Neuronal stem cell (in vitro differentiated cells): Measurements from ENCODE around the gene GRIK2.

Experiments
- DNase-seq: peaks from one replicate; pipeline ENCODE4 v3.0.0-alpha.2; 2013; ENCODE audit warnings: low spot score
- H2AFZ ChIP-seq: one replicate; pipeline ENCODE4 v1.6.1; 2013; ENCODE audit warnings: mild to moderate bottlenecking, low read length, inconsistent platforms
- H2AK5ac ChIP-seq: 2 replicates; pipeline ENCODE4 v1.6.1; 2013; ENCODE audit warnings: low read depth, mild to moderate bottlenecking, inconsistent platforms, low read length, moderate library complexity, mixed read lengths
- H2BK120ac ChIP-seq: 2 replicates; pipeline ENCODE4 v1.6.1; 2013; ENCODE audit warnings: low read depth, mild to moderate bottlenecking, inconsistent platforms, low read length, moderate library complexity, mixed read lengths
- H2BK12ac ChIP-seq: one replicate; pipeline ENCODE4 v1.6.1; 2013; ENCODE audit warnings: low read length, inconsistent platforms
- H2BK15ac ChIP-seq: 2 replicates; pipeline ENCODE4 v1.6.1; 2013; ENCODE audit warnings: mild to moderate bottlenecking, low read length, inconsistent platforms, mixed read lengths
- H2BK5ac ChIP-seq: one replicate; pipeline ENCODE4 v1.6.1; 2013; ENCODE audit warnings: inconsistent platforms, mild to moderate bottlenecking, low read length, moderate library complexity
- H3K14ac ChIP-seq: one replicate; pipeline ENCODE4 v1.6.1; 2013; ENCODE audit warnings: low read length, inconsistent platforms
- H3K18ac ChIP-seq: 2 replicates; pipeline ENCODE4 v1.6.1; 2013; ENCODE audit warnings: low read length, inconsistent platforms
- H3K23ac ChIP-seq: 2 replicates; pipeline ENCODE4 v1.6.1; 2013; ENCODE audit warnings: low read depth, mild to moderate bottlenecking, mixed read lengths, low read length, inconsistent platforms; ENCODE audit not compliant: poor library complexity
- H3K27ac ChIP-seq: replicated peaks from 3 replicates; pipeline ENCODE4 v1.5.1; 2013; ENCODE audit warnings: low read length, inconsistent platforms
- H3K27me3 ChIP-seq, 3 experiments: 2 replicates each; pipeline ENCODE4 v1.6.1; 2013; ENCODE audit warnings: low read length in 3 of 3, mild to moderate bottlenecking in 2 of 3, inconsistent platforms in 1 of 3, low read depth in 1 of 3, mixed read lengths in 1 of 3, moderate library complexity in 1 of 3; ENCODE audit not compliant: control insufficient read depth in 3 of 3, insufficient read depth in 3 of 3
- H3K36me3 ChIP-seq, 2 donors: replicated peaks in 1 of 2; 2 replicates each; pipeline ENCODE4 v1.6.1; 2013; ENCODE audit warnings: low read length in 2 of 2; ENCODE audit not compliant: control insufficient read depth in 2 of 2, insufficient read depth in 2 of 2
- H3K4ac ChIP-seq: 2 replicates; pipeline ENCODE4 v1.6.1; 2013; ENCODE audit warnings: inconsistent platforms, mild to moderate bottlenecking, low read length, moderate library complexity
- H3K4me1 ChIP-seq, 2 donors: 1 replicate in 1 of 2; 2 replicates in 1 of 2; pipeline ENCODE4 v1.6.1; 2013; ENCODE audit warnings: low read length in 2 of 2, low read depth in 1 of 2; ENCODE audit not compliant: control insufficient read depth in 2 of 2, insufficient read depth in 1 of 2
- H3K4me2 ChIP-seq: one replicate; pipeline ENCODE4 v1.6.1; 2013; ENCODE audit warnings: mild to moderate bottlenecking, low read length, inconsistent platforms; ENCODE audit not compliant: insufficient read depth, poor library complexity, severe bottlenecking
- H3K4me3 ChIP-seq, 2 donors: 2 replicates each; pipeline ENCODE4 v1.5.1; 2013; ENCODE audit warnings: low read length in 2 of 2, mild to moderate bottlenecking in 2 of 2, inconsistent platforms in 1 of 2, moderate library complexity in 1 of 2
- H3K79me1 ChIP-seq: one replicate; pipeline ENCODE4 v1.6.1; 2013; ENCODE audit warnings: low read depth, mild to moderate bottlenecking, inconsistent platforms, low read length, moderate library complexity
- H3K9ac ChIP-seq: one replicate; pipeline ENCODE4 v1.6.1; 2013; ENCODE audit warnings: mild to moderate bottlenecking, low read depth, low read length, inconsistent platforms; ENCODE audit not compliant: poor library complexity
- H3K9me3 ChIP-seq, 2 donors: replicated peaks in 1 of 2; 2 replicates each; pipeline versions ENCODE3 to v1.6.1; 2013; ENCODE audit warnings: low read length in 2 of 2, mild to moderate bottlenecking in 2 of 2, inconsistent platforms in 1 of 2, low read depth in 1 of 2, mixed read lengths in 1 of 2, moderate library complexity in 1 of 2; ENCODE audit not compliant: control insufficient read depth in 2 of 2, insufficient read depth in 1 of 2
- H4K8ac ChIP-seq: one replicate; pipeline ENCODE4 v1.6.1; 2013; ENCODE audit warnings: low read depth, mild to moderate bottlenecking, inconsistent platforms, low read length, moderate library complexity
- H4K91ac ChIP-seq: one replicate; pipeline ENCODE4 v1.6.1; 2013; ENCODE audit warnings: low read length, low read depth, mild to moderate bottlenecking, inconsistent platforms; ENCODE audit not compliant: poor library complexity
- WGBS, 2 donors: extraction: QIAGEN DNeasy Blood & Tissue Kit; methylation state at CpG; one replicate each; pipeline ENCODE4 v1.1.7; 2013; ENCODE audit warnings: missing lambda C conversion rate in 2 of 2, mixed read lengths in 1 of 2; ENCODE audit not compliant: insufficient read length in 2 of 2, insufficient replicate concordance in 1 of 2; ENCODE audit errors: extremely low coverage in 2 of 2; 5-methylcytosine and 5-hydroxymethylcytosine counted together

GRIK2 gene

DNA sequence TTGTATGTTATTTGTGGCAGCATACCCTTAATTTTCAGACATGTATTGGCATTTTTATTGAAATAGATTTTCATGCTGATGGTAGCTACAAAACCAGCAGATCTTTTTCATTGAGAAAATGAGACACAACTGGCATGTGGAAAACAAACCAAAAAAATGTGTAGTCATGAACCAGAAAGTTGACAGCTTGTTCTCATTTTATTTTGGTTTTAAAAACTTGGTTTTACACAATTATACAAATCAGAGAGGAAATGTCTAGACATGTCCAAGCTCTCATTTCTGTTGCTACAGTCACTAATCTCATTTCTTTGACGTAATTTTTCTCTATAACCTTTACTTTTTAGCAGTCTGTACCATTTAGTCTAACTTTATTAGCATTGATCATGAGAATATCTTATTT, 85.4 kb downstream of the GRIK2 start:
- no peaks in the 10 kb centered on the region for H3K79me1 ChIP-seq
- H3K9me3 ChIP-seq, result no peaks in the 10 kb centered on the region
- no peaks in the 10 kb centered on the region for H3K4me1 ChIP-seq
- H2AK5ac ChIP-seq, result no peak overlapping the region
- no peak overlapping the region for H3K23ac ChIP-seq
- no peak overlapping the region for H2AFZ ChIP-seq
- no peaks in the 10 kb centered on the region for H3K27me3 ChIP-seq
- H3K9ac ChIP-seq, result no peak overlapping the region
- no peak overlapping the region for H3K27ac ChIP-seq
- H3K4me2 ChIP-seq, result no peak overlapping the region
- no peak overlapping the region for H4K91ac ChIP-seq
- no peak overlapping the region for H3K18ac ChIP-seq
- no peak overlapping the region for H2BK120ac ChIP-seq
- H2BK5ac ChIP-seq, result no peak overlapping the region
- no peak overlapping the region for H3K4me3 ChIP-seq
- H3K4ac ChIP-seq, result no peak overlapping the region
- H3K36me3 ChIP-seq, result no peaks in the 10 kb centered on the region
- no peak for DNase-seq
- no CpG with 5 or more reads among the region's 1 CpG for WGBS, 2 donors
- H3K14ac ChIP-seq, result no peak overlapping the region
- no peak overlapping the region for H2BK15ac ChIP-seq
- no peak overlapping the region for H4K8ac ChIP-seq
- H2BK12ac ChIP-seq, result no peak overlapping the region

GRCh38 chr6:101482606-101483005, 89.1 kb downstream of the GRIK2 start:
- no peaks in the 10 kb centered on the region for H3K79me1 ChIP-seq
- H2AK5ac ChIP-seq, result no peak overlapping the region
- no peak overlapping the region for H2BK120ac ChIP-seq
- H2BK15ac ChIP-seq, result no peak overlapping the region
- H3K9me3 ChIP-seq, result no peaks in the 10 kb centered on the region
- no peaks in the 10 kb centered on the region for H3K36me3 ChIP-seq
- no peaks in the 10 kb centered on the region for H3K4me1 ChIP-seq
- H3K23ac ChIP-seq, result no peak overlapping the region
- H3K9ac ChIP-seq, result no peak overlapping the region
- H4K8ac ChIP-seq, result no peak overlapping the region
- H3K14ac ChIP-seq, result no peak overlapping the region
- no peak overlapping the region for H3K27ac ChIP-seq
- H2AFZ ChIP-seq, result no peak overlapping the region
- H2BK5ac ChIP-seq, result no peak overlapping the region
- no peak overlapping the region for H3K18ac ChIP-seq
- no peak overlapping the region for H4K91ac ChIP-seq
- H2BK12ac ChIP-seq, result no peak overlapping the region
- H3K27me3 ChIP-seq, result no peaks in the 10 kb centered on the region
- H3K4me2 ChIP-seq, result no peak overlapping the region
- no peak overlapping the region for H3K4ac ChIP-seq
- 100% methylated on average over 1 of the region's 3 CpGs; no CpG with 5 or more reads in 1 of the 2 donors for WGBS, 2 donors
- H3K4me3 ChIP-seq, result no peak overlapping the region
- no peak for DNase-seq

DNA sequence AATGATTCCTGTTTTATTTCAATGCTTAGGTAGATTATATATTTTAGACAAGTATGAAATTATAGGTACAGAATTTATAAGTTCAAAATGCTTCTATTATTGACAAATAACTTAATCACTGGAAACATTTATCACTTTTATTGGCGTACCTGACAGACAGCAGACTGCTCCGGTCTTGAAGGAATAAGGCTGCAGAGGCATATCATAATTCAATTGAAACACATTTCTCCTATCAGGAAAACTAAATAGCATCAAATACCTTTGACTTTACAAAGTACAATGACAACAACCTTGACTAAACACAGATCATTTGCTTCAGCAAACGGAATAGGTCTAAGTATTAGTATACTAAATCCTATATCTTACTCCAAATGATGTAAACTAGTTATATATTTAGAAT, 91.3 kb downstream of the GRIK2 start:
- H3K14ac ChIP-seq, result no peak overlapping the region
- no peak overlapping the region for H4K91ac ChIP-seq
- H3K27ac ChIP-seq, result no peak overlapping the region
- H3K4me2 ChIP-seq, result no peak overlapping the region
- WGBS, 2 donors, result no CpG with 5 or more reads among the region's 3 CpGs
- no peak overlapping the region for H2BK120ac ChIP-seq
- H2BK5ac ChIP-seq, result no peak overlapping the region
- no peak overlapping the region for H2AFZ ChIP-seq
- H3K79me1 ChIP-seq, result no peaks in the 10 kb centered on the region
- H3K27me3 ChIP-seq, result no peaks in the 10 kb centered on the region
- H4K8ac ChIP-seq, result no peak overlapping the region
- no peak overlapping the region for H2BK12ac ChIP-seq
- DNase-seq, result no peak
- no peak overlapping the region for H3K4me3 ChIP-seq
- no peak overlapping the region for H3K23ac ChIP-seq
- no peaks in the 10 kb centered on the region for H3K4me1 ChIP-seq
- no peak overlapping the region for H2AK5ac ChIP-seq
- no peaks in the 10 kb centered on the region for H3K36me3 ChIP-seq
- no peak overlapping the region for H3K18ac ChIP-seq
- H3K9ac ChIP-seq, result no peak overlapping the region
- no peak overlapping the region for H2BK15ac ChIP-seq
- no peak overlapping the region for H3K4ac ChIP-seq
- no peaks in the 10 kb centered on the region for H3K9me3 ChIP-seq

GRCh38 chr6:101486124-101486523, 92.6 kb downstream of the GRIK2 start:
- no peak for DNase-seq
- Histone ChIP-seq H2AK5ac (no peak overlapping the region), H2BK5ac (no peak overlapping the region), H3K4me2 (no peak overlapping the region), H3K9ac (no peak overlapping the region), H3K79me1 (no peaks in the 10 kb centered on the region), H3K36me3 (no peaks in the 10 kb centered on the region), H3K27me3 (no peaks in the 10 kb centered on the region), H4K8ac (no peak overlapping the region), H2BK15ac (no peak overlapping the region), H3K18ac (no peak overlapping the region), H3K4me1 (no peaks in the 10 kb centered on the region), H3K9me3 (no peaks in the 10 kb centered on the region), H3K4ac (no peak overlapping the region), H4K91ac (no peak overlapping the region), H3K14ac (no peak overlapping the region), H3K27ac (no peak overlapping the region), H3K4me3 (no peak overlapping the region), H2BK12ac (no peak overlapping the region), H2BK120ac (no peak overlapping the region), H2AFZ (no peak overlapping the region), H3K23ac (no peak overlapping the region)
- no CpG with 5 or more reads among the region's 3 CpGs for WGBS, 2 donors
